Suprapubic skin (tissue), 4 donors: ENCODE measurements around the gene LPP. TPM values are rescaled to one million over a fixed set of nuclear protein-coding genes. Genes with fewer than 3 reads are reported as not detected.
"Not testable (repeated sequence)": the region's sequence is repeated elsewhere in the genome, so short reads cannot be mapped to it uniquely, and the experiment has no call there.

Source experiments
- DNase-seq, 2 donors: peaks; one replicate each; pipeline ENCODE4 v3.0.0-alpha.2; 2019; ENCODE audit warnings: low spot score in 2 of 2
- H3K27ac ChIP-seq: fragments of 200-600 bp; sonication (generic); one replicate; pipeline ENCODE4 v1.5.1; 2019
- H3K27me3 ChIP-seq: fragments of 200-600 bp; sonication (generic); one replicate; pipeline ENCODE4 v1.5.1; 2019
- H3K36me3 ChIP-seq: fragments of 200-600 bp; sonication (generic); one replicate; pipeline ENCODE4 v1.5.1; 2019
- H3K4me1 ChIP-seq: fragments of 200-600 bp; sonication (generic); one replicate; pipeline ENCODE4 v1.5.1; 2019
- H3K4me3 ChIP-seq: fragments of 200-600 bp; sonication (generic); one replicate; pipeline ENCODE4 v1.5.1; 2019; ENCODE audit warnings: mild to moderate bottlenecking
- H3K9me3 ChIP-seq: fragments of 200-600 bp; sonication (generic); one replicate; pipeline ENCODE4 v1.5.1; 2019
- CTCF ChIP-seq, 2 donors: fragments of 200-600 bp in 1 of 2; fragments of 450-650 bp in 1 of 2; sonication (generic) in 1 of 2; IDR thresholded peaks; one replicate each; pipeline ENCODE4 v1.5.1; 2016 to 2019; ENCODE audit warnings: antibody characterized with exemption in 2 of 2, mild to moderate bottlenecking in 1 of 2, moderate library complexity in 1 of 2
- EP300 ChIP-seq: sonication (generic); formaldehyde crosslinking; IDR thresholded peaks from one replicate; pipeline ENCODE4 v1.6.1; 2017; ENCODE audit warnings: antibody characterized with exemption
- POLR2A ChIP-seq, 2 donors: fragments of 450-650 bp; IDR thresholded peaks; one replicate each; pipeline ENCODE4 v1.6.1; 2017; ENCODE audit warnings: antibody characterized with exemption in 2 of 2, mild to moderate bottlenecking in 2 of 2, moderate library complexity in 2 of 2
- POLR2AphosphoS5 ChIP-seq, 3 donors: sonication (generic); formaldehyde crosslinking; IDR thresholded peaks; one replicate each; pipeline ENCODE4 v1.6.1; 2017; ENCODE audit warnings: antibody characterized with exemption in 3 of 3
- WGBS: methylation state at CpG from one replicate; pipeline ENCODE4 v1.1.5; 2018; 5-methylcytosine and 5-hydroxymethylcytosine counted together
- total RNA-seq, 4 donors: library from RNA; depleted of rRNA; stranded (reverse); fragments of >200 nt; gene quantifications; one replicate each; pipeline ENCODE4 v1.1.0, GENCODE V29; 2016

The LPP gene
- total RNA-seq, 4 donors from 2014 or later: 56.8 to 127 (median 84.2) TPM

DNA sequence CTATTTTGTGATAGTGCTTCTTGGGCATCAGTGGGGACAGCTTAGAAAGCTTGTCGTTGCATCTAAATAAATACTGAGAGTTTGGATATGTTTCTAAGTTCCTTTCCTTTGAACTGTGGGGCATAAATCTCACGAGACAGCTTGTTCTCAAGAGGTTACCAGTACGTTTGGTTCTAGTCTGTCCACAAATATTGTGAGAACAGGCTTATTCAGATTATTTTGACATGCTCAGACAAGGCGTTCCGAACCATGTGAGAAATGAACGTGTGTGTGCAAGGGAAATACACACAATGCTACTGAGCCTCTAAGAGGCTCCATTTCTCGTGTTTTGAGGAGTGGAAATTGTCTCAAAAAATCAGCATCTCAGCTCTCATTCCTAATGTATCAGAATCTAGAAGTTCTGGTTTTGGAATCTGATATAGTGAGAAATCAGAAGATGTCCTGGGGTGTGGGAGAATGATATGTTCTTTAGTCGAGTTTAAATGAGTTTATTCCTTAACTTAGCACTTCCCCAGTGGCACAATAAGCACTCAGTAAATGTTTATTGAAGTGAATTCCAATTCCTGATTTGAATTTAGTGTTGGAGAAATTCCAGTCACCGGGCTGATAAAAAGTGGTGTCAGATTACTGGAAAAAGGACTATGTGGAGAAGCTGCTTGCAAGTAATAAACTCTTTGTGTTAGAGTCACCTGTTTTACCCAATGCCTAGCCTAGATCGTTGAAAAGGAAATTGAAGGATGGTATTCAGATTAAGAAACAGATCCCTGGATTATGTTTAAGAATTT, 481.5 kb downstream of the LPP start:
- WGBS: 50% methylated on average over 10 of the region's 10 CpGs
- H3K27ac ChIP-seq: peak overlapping the region; percentile 68
- H3K4me1 ChIP-seq: peaks cover 32% of the 10 kb centered on the region
- no peak for TF ChIP-seq POLR2A (IDR thresholded peaks at IDR 0.05)
- TF ChIP-seq EP300: no peak
- TF ChIP-seq POLR2AphosphoS5 (IDR thresholded peaks at IDR 0.05): no peak
- no peak for TF ChIP-seq CTCF (IDR thresholded peaks at IDR 0.05)
- DNase-seq: no peak
- no peaks in the 10 kb centered on the region for H3K9me3 ChIP-seq
- no peak overlapping the region for H3K4me3 ChIP-seq
- no peaks in the 10 kb centered on the region for H3K36me3 ChIP-seq
- H3K27me3 ChIP-seq: no peaks in the 10 kb centered on the region

DNA sequence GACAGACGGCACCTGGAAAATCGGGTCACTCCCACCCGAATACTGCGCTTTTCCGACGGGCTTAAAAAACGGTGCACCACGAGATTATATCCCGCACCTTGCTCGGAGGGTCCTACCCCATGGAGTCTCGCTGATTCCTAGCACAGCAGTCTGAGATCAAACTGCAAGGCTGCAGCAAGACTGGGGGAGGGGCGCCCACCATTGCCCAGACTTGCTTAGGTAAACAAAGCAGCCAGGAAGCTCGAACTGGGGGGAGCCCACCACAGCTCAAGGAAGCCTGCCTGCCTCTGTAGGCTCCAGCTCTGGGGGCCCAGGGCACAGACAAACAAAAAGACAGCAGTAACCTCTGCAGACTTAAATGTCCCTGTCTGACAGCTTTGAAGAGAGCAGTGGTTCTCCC, 482.3 kb downstream of the LPP start:
- not testable (repeated sequence) for DNase-seq, H3K9me3 ChIP-seq, H3K36me3 ChIP-seq, H3K4me3 ChIP-seq, H3K27ac ChIP-seq, H3K27me3 ChIP-seq
- WGBS: 94% methylated on average over 13 of the region's 13 CpGs
- peaks cover 35% of the 10 kb centered on the region for H3K4me1 ChIP-seq

GRCh38 chr3:188641076-188641475, 487.1 kb downstream of the LPP start:
- H3K36me3 ChIP-seq: no peaks in the 10 kb centered on the region
- no peak overlapping the region for H3K4me3 ChIP-seq
- 76% methylated on average over 3 of the region's 3 CpGs for WGBS
- DNase-seq: no peak
- no peaks in the 10 kb centered on the region for H3K9me3 ChIP-seq
- peaks cover 6% of the 10 kb centered on the region for H3K4me1 ChIP-seq
- TF ChIP-seq POLR2A (IDR thresholded peaks at IDR 0.05) (no peak), CTCF (IDR thresholded peaks at IDR 0.05) (no peak), POLR2AphosphoS5 (IDR thresholded peaks at IDR 0.05) (no peak), EP300 (no peak)
- H3K27me3 ChIP-seq: no peaks in the 10 kb centered on the region
- H3K27ac ChIP-seq: peak overlapping the region; percentile 18

DNA sequence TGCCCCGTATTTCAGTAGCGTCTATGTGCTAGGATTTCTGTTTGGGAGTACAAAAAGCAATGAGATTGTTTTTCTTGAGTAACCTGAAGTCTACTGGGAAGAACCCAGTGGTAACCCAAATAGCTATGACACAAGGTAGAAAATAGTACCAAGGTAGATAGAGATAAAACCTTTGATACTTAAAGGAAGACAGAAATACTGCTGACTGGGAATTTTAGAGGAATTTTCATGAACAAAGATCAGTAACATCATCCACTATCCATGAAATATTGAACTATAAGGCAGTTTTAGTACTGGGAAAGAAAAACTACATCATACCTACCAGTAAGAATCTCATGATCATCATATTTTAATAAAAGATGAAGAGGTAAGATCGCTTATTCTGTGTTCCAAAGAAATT, 489.8 kb downstream of the LPP start:
- Histone ChIP-seq H3K27ac (no peak overlapping the region), H3K36me3 (no peaks in the 10 kb centered on the region), H3K9me3 (no peaks in the 10 kb centered on the region), H3K27me3 (no peaks in the 10 kb centered on the region), H3K4me1 (peaks cover 12% of the 10 kb centered on the region), H3K4me3 (no peak overlapping the region)
- WGBS: 96% methylated on average over 3 of the region's 3 CpGs
- no peak for DNase-seq
- TF ChIP-seq EP300 (no peak), POLR2AphosphoS5 (IDR thresholded peaks at IDR 0.05) (no peak), POLR2A (IDR thresholded peaks at IDR 0.05) (no peak), CTCF (IDR thresholded peaks at IDR 0.05) (no peak)

DNA sequence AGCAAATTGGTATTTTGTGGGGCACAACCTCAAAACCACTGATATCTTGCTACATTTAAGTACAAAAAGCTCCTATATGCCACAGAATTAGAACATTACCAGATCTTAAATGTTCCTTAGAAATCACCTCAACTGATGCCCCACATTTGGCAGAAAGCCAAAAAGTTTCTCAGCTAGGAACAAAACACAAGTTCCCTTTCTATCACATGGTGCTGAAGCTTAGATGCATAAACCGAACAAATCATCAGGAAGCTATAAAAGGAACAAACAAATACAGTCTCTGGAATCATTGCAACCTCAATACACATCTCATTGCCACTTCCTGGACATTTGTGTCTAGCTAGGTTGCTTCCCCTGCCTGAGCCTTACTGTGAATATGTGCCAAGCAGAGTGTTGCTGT, 492.6 kb downstream of the LPP start:
- Histone ChIP-seq H3K4me3 (no peak overlapping the region), H3K36me3 (no peaks in the 10 kb centered on the region), H3K27me3 (no peaks in the 10 kb centered on the region), H3K9me3 (no peaks in the 10 kb centered on the region), H3K27ac (no peak overlapping the region), H3K4me1 (peaks cover 10% of the 10 kb centered on the region)
- no peak for DNase-seq
- no peak for TF ChIP-seq POLR2A (IDR thresholded peaks at IDR 0.05)
- TF ChIP-seq EP300: no peak
- TF ChIP-seq POLR2AphosphoS5 (IDR thresholded peaks at IDR 0.05): no peak
- TF ChIP-seq CTCF (IDR thresholded peaks at IDR 0.05): no peak
- 0% methylated on average over 1 of the region's 1 CpG for WGBS
